Immature natural killer cell (primary cell): ENCODE data around the gene LRIG2. TPM values are rescaled to one million over a fixed set of nuclear protein-coding genes. Genes with fewer than 3 reads are reported as not detected.

Source experiments
- DNase-seq, 3 donors: peaks; one replicate each; pipeline ENCODE4 v3.0.0; 2022; ENCODE audit warnings: mixed read lengths in 1 of 3
- H3K27ac Mint-ChIP-seq, 6 donors: one replicate each; pipeline ENCODE4 v1.8.0; 2020; ENCODE audit warnings: mixed read lengths in 6 of 6, mild to moderate bottlenecking in 5 of 6, inconsistent platforms in 4 of 6, moderate library complexity in 3 of 6
- H3K27me3 Mint-ChIP-seq, 3 donors: one replicate each; pipeline ENCODE4 v1.8.0; 2020 to 2021; ENCODE audit warnings: low read depth in 3 of 3, mild to moderate bottlenecking in 3 of 3, mixed read lengths in 3 of 3, moderate library complexity in 3 of 3, inconsistent platforms in 1 of 3
- H3K36me3 Mint-ChIP-seq, 3 donors: one replicate each; pipeline ENCODE4 v1.8.0; 2020; ENCODE audit warnings: mixed read lengths in 3 of 3, inconsistent platforms in 2 of 3, mild to moderate bottlenecking in 2 of 3
- H3K4me1 Mint-ChIP-seq, 2 donors: one replicate each; pipeline ENCODE4 v1.8.0; 2020; ENCODE audit warnings: inconsistent platforms in 2 of 2, mild to moderate bottlenecking in 2 of 2, mixed read lengths in 2 of 2, moderate library complexity in 1 of 2
- H3K4me3 Mint-ChIP-seq, 5 donors: one replicate each; pipeline ENCODE4 v1.8.0; 2020; ENCODE audit warnings: mild to moderate bottlenecking in 5 of 5, mixed read lengths in 5 of 5, inconsistent platforms in 3 of 5, moderate library complexity in 3 of 5
- H3K9me3 Mint-ChIP-seq, 6 donors: one replicate each; pipeline ENCODE4 v1.8.0; 2020; ENCODE audit warnings: mild to moderate bottlenecking in 6 of 6, mixed read lengths in 6 of 6, inconsistent platforms in 4 of 6, moderate library complexity in 3 of 6
- polyA plus RNA-seq, 3 donors: library from polyadenylated mRNA; unstranded; fragments of 300-500 nt; fragmentation: Illumina TruSeq; gene quantifications; one replicate each; pipeline ENCODE4 v1.2.3, GENCODE V29; 2021

Gene LRIG2
- polyA plus RNA-seq, 3 donors from 2014 or later, result 2.4 to 6.1 (median 5.5) TPM

DNA sequence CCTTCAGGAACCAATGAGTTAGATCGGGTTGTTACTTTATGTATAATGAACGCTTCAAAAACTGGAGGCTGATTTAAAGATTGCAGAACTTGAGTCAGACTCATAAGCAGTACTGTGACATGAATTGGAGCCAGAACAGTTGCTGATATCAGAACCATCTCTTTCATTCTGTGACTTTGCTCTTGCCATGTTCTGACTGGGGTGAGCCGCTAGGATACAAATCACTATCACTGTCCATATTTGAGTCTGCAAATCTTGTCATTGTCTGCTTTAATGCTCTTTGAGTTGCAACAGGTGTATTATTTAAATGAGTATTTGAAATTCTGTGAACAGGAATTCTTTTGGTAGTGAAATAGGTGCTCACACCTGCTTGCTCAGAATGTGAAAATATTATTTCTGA lies 52.5 kb downstream of the LRIG2 start:
- no peaks in the 10 kb centered on the region for H3K27me3 Mint-ChIP-seq
- no peak overlapping the region for H3K4me3 Mint-ChIP-seq
- peaks cover 7 to 12% of the 10 kb centered on the region in 2 donors for H3K4me1 Mint-ChIP-seq
- peak overlapping the region in 2 of 6 donors; percentile 3 to 28 for H3K27ac Mint-ChIP-seq
- peaks cover 24 to 47% (median 24%) of the 10 kb centered on the region in 3 donors for H3K36me3 Mint-ChIP-seq
- no peak for DNase-seq
- peaks cover 0 to 1% (median 0%) of the 10 kb centered on the region in 6 donors for H3K9me3 Mint-ChIP-seq

DNA sequence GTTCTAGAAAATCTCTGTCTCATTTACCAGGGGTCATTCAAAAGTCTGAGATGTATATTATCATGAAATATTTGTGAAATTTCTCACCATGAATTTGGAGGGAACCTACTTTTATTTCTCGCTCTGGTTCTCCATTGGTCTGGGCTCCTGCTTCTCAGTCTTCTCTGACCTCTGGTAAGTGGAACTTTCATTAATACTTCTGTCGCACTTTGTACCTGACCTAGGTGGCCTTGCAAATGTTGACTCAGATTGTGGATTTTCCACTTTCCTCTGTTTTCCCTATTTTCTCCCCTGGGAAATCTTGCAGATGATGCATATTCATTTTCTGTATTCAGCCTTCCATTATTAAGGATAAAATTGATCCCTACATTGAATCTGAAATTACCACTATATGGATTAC lies 53.2 kb downstream of the LRIG2 start:
- Mint-ChIP-seq H3K9me3 (peaks cover 0 to 1% (median 0%) of the 10 kb centered on the region in 6 donors), H3K36me3 (peaks cover 24 to 44% (median 24%) of the 10 kb centered on the region in 3 donors), H3K4me3 (no peak overlapping the region), H3K4me1 (peaks cover 7 to 12% of the 10 kb centered on the region in 2 donors), H3K27me3 (no peaks in the 10 kb centered on the region), H3K27ac (peak overlapping the region in 1 of 6 donors; percentile 27)
- no peak for DNase-seq

DNA sequence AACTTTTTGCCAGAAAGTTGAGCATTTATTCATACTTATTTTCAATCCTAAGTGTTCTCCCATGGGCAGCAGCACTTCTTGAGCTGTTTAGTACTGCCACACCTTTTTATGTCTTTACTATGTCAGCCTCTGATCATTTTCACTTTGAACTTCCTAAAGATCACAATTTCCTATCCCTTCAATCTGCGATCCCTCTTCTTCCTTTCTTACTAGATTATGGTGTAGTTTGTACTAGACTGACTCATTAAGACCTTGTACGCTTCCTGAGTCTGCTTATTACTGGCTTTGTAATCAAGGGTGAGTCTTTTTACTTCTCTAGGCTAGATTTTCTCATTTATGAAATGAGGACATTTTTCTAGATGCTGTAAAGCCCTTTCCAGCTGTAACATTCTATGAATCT lies 55.1 kb downstream of the LRIG2 start:
- Mint-ChIP-seq H3K27me3 (no peaks in the 10 kb centered on the region), H3K4me3 (no peak overlapping the region), H3K36me3 (peaks cover 21 to 42% (median 24%) of the 10 kb centered on the region in 3 donors), H3K9me3 (peaks cover 0 to 1% (median 0%) of the 10 kb centered on the region in 6 donors), H3K4me1 (peaks cover 7 to 12% of the 10 kb centered on the region in 2 donors), H3K27ac (peak overlapping the region in 1 of 6 donors; percentile 44)
- DNase-seq, result no peak

DNA sequence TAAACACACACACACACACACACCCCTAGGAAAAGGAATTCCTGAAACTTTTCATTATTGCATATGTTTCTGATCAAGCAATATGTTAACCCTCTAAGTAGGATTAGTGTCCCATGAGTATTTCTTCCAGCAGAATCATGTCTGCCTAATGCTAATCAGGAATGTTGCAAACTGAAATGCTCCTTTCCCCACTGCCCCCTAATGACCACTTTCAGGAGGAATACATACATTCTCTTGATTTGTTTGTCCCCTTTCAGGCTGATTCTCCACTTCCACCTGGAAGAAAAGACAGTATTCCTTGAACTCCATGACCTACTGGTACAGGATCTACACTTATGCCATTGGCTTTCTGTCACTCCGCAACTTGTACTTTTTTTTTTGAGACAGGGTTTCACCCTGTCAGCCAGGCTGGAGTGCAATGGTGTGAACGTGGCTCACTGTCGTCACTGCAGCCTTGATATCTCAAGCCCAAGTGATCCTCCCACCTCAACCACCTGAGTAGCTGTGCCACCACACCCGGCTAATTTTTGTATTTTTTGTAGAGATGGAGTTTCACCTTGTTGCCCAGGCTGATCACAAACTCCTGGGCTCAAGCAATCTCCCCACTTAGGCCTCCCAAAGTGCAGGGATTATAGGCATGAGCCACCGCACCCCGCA lies 56.7 kb downstream of the LRIG2 start:
- Mint-ChIP-seq H3K4me3 (no peak overlapping the region), H3K27me3 (no peaks in the 10 kb centered on the region), H3K27ac (peak overlapping the region in 2 of 6 donors; percentile 3 to 46), H3K36me3 (peaks cover 15 to 37% (median 20%) of the 10 kb centered on the region in 3 donors), H3K9me3 (peaks cover 0 to 1% (median 0%) of the 10 kb centered on the region in 6 donors), H3K4me1 (peaks cover 7 to 12% of the 10 kb centered on the region in 2 donors)
- no peak for DNase-seq

DNA sequence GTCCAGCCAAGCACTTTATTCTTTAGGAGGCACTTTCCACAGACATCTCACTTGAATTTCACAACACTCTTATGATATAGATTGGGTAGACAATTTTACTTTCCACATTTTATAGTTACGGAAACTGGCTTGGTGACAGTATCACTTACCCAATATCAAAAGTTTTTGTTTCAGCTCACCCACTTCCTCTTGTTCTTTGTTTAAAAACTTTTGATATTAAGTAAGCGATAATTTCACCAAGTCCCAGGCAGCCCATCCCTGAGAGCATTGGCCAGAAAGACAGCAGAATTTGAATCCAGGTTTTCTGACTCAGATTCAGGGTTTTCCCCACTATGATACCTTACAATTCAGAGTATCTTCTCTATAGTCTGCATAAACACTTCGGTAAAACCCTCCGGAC lies 60.0 kb downstream of the LRIG2 start:
- Mint-ChIP-seq H3K9me3 (peaks cover 0 to under 1% (median 0%) of the 10 kb centered on the region in 6 donors), H3K27ac (peak overlapping the region in 1 of 6 donors; percentile 55), H3K36me3 (peaks cover 3 to 27% (median 9%) of the 10 kb centered on the region in 3 donors), H3K4me1 (peaks cover 10 to 12% of the 10 kb centered on the region in 2 donors), H3K4me3 (no peak overlapping the region), H3K27me3 (no peaks in the 10 kb centered on the region)
- no peak for DNase-seq

DNA sequence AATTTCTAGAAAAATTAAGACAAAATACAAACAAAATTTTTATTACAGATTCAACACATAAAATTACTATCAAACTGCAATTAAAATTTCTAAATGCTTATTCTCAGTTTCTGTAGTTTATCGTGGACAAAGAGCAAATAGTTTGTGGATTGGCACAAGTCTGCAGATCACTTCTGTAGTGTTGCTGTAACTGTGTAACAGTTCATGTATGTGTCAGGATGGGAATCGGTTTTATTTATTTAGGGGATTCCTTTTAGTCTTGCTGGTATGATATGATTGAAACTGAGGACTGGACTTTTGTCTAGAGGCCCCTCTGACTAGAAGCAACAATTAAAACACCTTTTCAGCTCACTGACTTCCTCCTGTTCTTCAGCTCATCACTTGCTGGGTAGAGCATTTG lies 60.8 kb downstream of the LRIG2 start:
- DNase-seq, result no peak
- H3K4me3 Mint-ChIP-seq, result no peak overlapping the region
- H3K4me1 Mint-ChIP-seq, result peaks cover 10 to 12% of the 10 kb centered on the region in 2 donors
- H3K9me3 Mint-ChIP-seq, result no peaks in the 10 kb centered on the region
- peaks cover 0 to 24% (median 7%) of the 10 kb centered on the region in 3 donors for H3K36me3 Mint-ChIP-seq
- no peaks in the 10 kb centered on the region for H3K27me3 Mint-ChIP-seq
- peak overlapping the region in 2 of 6 donors; percentile 7 to 10 for H3K27ac Mint-ChIP-seq

DNA sequence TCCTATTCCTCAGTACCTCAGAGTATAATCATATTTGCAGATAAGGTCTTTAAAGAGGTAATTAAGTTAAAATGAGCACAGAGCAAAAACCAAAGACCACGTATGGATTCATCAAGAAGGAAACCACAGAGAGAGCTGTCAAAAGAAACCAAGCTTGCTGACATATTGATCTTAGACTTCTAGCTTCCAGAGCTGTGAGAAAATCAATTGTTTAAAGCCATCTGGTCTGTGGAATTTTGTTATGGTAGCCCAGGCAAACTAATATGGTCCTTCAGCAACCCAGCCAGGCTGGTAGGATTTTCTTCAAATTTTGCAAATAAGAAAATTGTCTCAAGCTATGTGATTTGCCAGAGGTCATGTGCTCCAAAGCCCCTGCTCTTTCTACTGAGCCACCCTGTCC lies 62.5 kb downstream of the LRIG2 start:
- Mint-ChIP-seq H3K27ac (peak overlapping the region in 1 of 6 donors; percentile 34), H3K9me3 (no peaks in the 10 kb centered on the region), H3K27me3 (no peaks in the 10 kb centered on the region), H3K4me1 (peaks cover under 1 to 3% of the 10 kb centered on the region in 2 donors), H3K4me3 (no peak overlapping the region), H3K36me3 (peaks cover 0 to 13% (median 7%) of the 10 kb centered on the region in 3 donors)
- no peak for DNase-seq

DNA sequence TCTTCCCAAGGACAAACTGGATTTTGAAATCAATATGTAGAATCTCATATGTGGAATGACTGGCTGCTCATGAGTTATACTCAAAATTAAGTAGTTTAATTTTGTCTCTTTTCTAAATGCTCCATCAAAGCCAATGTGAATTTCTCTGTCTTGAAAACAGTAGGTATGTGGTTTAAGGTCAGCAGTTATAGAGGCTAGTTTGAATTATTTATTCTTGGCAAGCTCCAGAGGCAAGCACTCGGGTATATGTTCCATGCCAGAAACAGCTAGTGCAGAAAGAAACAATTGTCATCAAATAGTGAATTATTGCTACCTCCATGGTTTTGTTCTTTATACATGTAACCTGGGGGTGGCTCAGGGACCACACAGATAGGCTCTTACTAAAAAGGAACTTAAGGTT lies 63.5 kb downstream of the LRIG2 start:
- Mint-ChIP-seq H3K36me3 (peaks cover 0 to 13% (median 7%) of the 10 kb centered on the region in 3 donors), H3K27me3 (no peaks in the 10 kb centered on the region), H3K9me3 (no peaks in the 10 kb centered on the region), H3K27ac (no peak overlapping the region), H3K4me3 (no peak overlapping the region), H3K4me1 (peaks cover 0 to 5% of the 10 kb centered on the region in 2 donors)
- DNase-seq, result no peak

DNA sequence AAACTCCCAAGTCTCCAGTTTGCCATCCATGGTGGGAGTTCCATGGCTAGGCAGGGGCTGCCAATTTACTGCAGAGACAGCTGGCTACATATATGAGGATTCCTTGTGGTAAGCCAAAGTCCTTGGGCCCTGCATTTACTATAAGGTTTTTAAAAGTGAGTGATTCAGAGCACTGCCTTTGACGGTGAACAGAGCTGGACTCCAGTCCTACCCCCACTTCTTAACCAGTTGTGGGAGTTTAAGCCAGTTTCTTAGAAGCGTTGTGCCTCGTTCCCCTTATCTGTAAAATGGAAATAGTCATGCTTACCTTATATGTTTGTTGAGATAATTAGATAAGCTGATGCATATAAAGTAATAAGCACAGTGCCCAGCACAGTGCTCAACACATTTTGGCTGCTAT lies 64.6 kb downstream of the LRIG2 start:
- DNase-seq, result no peak
- no peak overlapping the region for H3K27ac Mint-ChIP-seq
- no peaks in the 10 kb centered on the region for H3K9me3 Mint-ChIP-seq
- H3K4me3 Mint-ChIP-seq, result no peak overlapping the region
- H3K36me3 Mint-ChIP-seq, result peaks cover 0 to 13% (median 7%) of the 10 kb centered on the region in 3 donors
- peaks cover 4 to 5% of the 10 kb centered on the region in 2 donors for H3K4me1 Mint-ChIP-seq
- no peaks in the 10 kb centered on the region for H3K27me3 Mint-ChIP-seq

DNA sequence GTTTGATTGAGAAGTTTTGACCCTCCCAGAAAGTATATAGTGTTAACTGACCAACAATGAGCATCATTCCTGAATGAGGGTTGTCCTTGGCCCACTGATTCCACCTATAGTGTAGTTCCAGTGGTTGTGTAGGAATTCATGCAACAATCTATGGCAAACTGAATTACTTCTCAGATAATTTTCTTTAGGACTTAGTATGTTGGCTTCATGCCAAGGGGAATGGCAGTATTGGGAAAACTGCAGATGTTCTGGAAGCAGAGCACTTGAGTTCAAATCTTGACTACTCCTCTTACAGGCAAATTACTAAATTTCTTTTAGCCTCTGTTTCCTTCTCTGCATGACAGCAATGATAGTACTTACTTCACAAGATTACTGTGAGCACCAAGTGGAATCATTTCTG lies 65.8 kb downstream of the LRIG2 start:
- H3K9me3 Mint-ChIP-seq, result no peaks in the 10 kb centered on the region
- H3K27me3 Mint-ChIP-seq, result no peaks in the 10 kb centered on the region
- no peak overlapping the region for H3K27ac Mint-ChIP-seq
- no peak for DNase-seq
- H3K4me3 Mint-ChIP-seq, result no peak overlapping the region
- peaks cover 0 to 13% (median 7%) of the 10 kb centered on the region in 3 donors for H3K36me3 Mint-ChIP-seq
- H3K4me1 Mint-ChIP-seq, result peaks cover 5 to 9% of the 10 kb centered on the region in 2 donors

DNA sequence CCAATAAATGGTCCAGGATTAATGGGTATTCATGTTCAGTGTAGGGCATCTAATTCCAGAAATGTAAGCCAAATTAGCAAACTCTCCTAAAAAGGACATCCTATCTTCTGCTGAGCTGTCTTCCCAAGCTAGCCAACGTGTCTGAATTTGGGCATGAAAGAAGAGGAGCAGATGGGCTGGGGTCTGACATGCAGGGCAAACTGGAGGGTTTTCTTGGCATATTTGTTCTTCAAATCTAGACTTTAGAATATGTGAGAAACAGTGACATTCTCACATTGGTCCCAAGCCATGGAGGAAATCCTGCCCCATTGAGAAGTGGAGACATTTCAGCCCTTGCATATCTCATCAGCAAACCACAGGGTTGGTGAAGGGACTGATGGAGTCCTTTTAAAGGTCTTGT lies 67.2 kb downstream of the LRIG2 start:
- no peak overlapping the region for H3K27ac Mint-ChIP-seq
- peaks cover 5 to 9% of the 10 kb centered on the region in 2 donors for H3K4me1 Mint-ChIP-seq
- no peaks in the 10 kb centered on the region for H3K27me3 Mint-ChIP-seq
- no peak for DNase-seq
- H3K9me3 Mint-ChIP-seq, result no peaks in the 10 kb centered on the region
- H3K36me3 Mint-ChIP-seq, result peaks cover 0 to 6% (median 0%) of the 10 kb centered on the region in 3 donors
- no peak overlapping the region for H3K4me3 Mint-ChIP-seq

DNA sequence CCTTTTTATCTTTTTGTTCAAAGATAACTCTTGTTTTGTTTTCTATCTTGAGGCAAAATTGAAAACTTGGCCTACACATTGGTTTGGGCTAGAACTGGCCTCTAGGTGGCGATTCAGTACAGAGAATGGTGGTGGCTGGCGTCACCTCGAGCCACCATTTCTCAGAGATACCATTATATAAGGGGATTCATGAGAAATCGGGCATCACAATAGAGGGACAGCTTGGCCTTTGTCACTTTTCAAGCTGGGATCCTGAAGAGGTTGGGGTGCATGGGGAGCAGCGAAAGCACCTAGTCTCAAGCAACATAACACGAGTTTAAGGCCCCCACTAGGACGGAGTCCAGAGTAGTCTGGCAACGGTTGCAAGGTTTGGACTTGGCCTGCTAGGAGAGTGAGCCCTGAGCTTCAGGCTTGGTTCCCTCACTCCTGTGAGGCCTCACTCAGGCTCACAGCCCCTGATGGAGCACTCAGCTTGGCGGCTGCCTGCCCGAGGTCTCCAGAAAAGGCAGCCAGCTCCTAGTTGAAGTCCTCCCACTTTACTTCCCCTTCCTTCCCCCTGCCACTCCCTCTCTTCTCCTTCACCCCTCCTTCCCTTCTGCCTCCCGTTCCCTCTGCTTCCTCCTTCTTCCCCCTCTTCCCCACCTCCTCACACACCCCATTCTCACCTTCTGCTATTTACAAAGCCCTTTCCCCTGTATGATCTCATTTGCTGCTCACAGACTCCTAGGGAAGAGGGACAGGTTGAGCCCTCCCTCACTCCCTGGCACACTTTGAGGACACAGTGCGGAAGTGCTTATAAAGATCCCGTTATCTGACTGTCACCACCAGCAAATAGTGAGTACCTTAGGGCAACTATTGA lies 67.8 kb downstream of the LRIG2 start:
- Mint-ChIP-seq H3K27me3 (no peaks in the 10 kb centered on the region), H3K36me3 (peaks cover 0 to 2% (median 0%) of the 10 kb centered on the region in 3 donors), H3K4me1 (peaks cover 2 to 9% of the 10 kb centered on the region in 2 donors), H3K27ac (peak overlapping the region in 1 of 6 donors; percentile 5), H3K4me3 (peak overlapping the region in 1 of 5 donors; percentile 52), H3K9me3 (no peaks in the 10 kb centered on the region)
- DNase-seq, result peak; percentile 6 to 24 (median 10)

DNA sequence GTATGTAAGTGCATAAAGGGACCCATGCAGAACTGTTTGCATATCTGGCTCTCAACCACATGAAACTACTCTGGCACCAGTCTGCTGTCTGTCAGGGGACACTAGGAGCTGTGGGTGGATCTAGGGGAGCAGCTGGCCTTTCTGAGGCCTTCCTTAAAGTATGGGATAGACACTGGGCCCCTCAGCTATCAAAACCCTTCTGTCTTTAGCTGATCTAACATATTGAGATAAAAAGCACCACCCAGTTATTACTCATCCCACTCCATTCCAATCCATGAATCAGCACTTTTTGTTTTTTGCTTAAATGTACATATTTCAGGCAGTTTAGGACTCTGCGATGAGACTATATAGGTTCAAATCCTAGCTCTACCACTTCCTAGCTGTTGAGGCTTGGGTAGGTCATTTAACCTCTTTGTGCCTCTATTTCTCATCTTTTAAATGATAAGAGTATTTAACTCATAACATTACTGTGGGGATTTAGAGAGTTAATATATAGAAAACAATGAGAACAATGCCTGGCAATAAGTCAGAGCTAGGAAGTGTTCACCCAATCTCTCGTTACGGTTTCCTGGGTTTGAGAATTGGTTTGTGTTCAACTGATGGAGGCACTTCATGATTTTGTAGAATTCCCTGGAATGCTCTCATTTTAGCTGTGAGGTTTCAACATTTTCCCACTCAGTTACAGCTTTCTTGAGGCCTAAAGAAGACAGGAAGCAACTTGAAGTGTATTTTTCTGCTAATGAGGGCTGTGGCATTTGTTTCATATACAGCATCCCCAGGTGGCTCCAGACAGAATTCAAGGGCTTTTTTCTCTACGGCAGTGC lies 68.9 kb downstream of the LRIG2 start:
- Mint-ChIP-seq H3K27ac (no peak overlapping the region), H3K4me1 (peaks cover 3 to 15% of the 10 kb centered on the region in 2 donors), H3K27me3 (no peaks in the 10 kb centered on the region), H3K4me3 (no peak overlapping the region), H3K9me3 (no peaks in the 10 kb centered on the region), H3K36me3 (no peaks in the 10 kb centered on the region)
- DNase-seq, result no peak
